Stimulated activated CD8-positive, alpha-beta memory T cell treated with anti-CD3 and anti-CD28 coated beads, Interleukin-12 subunit alpha, Interleukin-12 subunit beta, amount 100 ng/mL, for 24 hours (primary cell): ENCODE measurements around the gene PYGO2.

Source experiments
- DNase-seq: peaks from one replicate; pipeline ENCODE4 v3.0.0-alpha.2; 2020; ENCODE audit errors: extremely low read depth

PYGO2 gene

GRCh38 chr1:154960446-154961136 lies 991 bp downstream of the PYGO2 start:
- no peak for DNase-seq

DNA sequence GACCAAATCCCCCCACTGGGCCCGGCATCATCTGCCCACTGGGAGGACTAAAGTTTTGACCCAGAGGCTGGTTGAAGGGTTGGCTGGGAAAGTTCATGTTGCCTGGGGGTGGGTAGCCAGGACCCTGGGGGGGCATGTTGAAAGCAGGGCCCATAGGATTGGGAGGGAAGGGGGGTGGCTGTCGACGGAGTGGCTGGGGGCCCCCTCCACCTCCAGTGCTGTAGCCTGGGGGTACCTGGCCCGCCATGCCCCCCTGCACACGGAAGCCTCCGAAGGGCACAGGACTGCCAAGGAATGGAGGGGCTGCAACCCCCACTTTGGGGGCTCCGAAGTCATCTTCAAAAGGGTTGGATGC lies 2.2 kb downstream of the PYGO2 start:
- no peak for DNase-seq

DNA sequence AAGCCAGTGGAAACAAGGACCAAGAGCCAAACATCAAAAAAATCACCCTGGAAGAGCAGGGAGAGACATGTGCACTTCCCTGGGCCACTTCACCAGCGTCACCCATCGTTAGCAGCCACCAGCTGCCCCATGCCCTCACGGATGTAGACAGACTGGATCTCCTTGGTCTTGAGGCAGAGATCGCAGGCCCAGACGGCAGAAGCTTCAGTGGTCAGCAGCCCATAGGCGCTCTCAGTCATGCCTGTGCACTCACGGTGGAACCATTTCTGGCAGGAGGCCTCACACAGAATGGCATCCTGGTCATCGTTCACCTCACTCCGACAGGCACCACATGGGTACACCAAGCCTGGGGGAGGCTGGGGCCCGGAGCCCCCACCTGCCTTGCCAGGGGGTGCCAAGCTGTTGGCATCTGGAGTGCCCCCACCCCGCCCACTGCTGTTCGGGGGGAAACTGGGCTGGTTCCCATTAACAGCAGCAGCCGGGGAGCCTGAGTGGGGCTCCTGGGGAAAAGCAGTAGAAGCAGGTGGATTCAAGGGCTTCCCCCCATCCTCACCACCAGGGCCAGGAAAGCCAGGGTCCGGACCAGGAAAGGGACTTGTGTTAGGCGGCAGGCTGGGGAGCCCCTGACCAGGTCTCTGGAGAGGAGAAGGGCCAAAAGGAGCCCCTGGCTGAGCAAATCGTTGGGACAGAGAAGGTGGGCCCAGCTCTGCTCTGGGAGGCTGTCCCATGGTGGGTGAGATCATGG lies 2.7 kb downstream of the PYGO2 start:
- DNase-seq, result no peak

DNA sequence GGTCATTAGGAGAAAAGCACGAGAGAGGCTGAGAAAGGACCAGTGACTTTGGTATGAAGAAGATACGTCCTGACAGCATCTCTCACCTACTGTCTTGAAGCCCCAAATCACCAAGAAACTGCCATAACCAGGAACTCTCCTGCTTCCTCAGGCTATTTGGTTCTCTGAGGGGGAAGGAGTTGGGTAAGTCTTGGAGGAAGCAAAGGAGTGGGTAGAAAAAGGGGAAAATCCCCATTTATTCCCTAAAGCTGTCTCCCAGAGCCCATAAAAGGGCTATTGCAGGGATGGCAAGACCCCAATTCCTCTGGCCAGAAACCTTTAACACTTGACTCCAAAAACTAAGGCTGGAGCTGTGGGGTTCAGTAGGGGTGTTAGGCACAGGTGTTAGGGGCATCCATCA lies 3.5 kb downstream of the PYGO2 start:
- DNase-seq, result no peak

GRCh38 chr1:154957091-154957657 lies 4.4 kb downstream of the PYGO2 start:
- no peak for DNase-seq

DNA sequence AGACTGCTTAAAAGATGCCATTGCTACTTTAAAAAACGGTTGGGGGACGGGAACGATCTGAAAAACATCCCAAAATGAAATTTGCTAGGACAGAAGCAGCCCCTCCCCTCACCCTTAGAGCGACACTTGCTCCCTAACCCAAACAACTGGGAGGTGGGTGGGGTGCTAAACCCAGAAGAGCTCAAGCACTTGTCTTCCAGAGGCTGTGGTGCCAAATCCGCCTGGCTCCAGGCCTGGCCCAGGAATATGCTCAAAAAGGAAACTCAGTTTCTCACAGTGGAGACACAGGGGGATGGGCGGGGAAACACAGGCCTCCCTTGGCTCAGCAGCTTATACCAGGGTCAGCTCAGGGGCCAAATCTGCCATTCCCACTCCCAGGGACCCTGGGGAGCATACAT lies 5.0 kb downstream of the PYGO2 start:
- no peak for DNase-seq

GRCh38 chr1:154955718-154956543 lies 5.7 kb downstream of the PYGO2 start, which contains the start of gene PBXIP1:
Gene PBXIP1, minus strand, starts transcription at chr1:154956099. Its CDS starts 2,378 bp downstream, at chr1:154953721.
- DNase-seq, result no peak

GRCh38 chr1:154955039-154955717 lies 6.4 kb downstream of the PYGO2 start:
- peak; percentile 49 for DNase-seq

DNA sequence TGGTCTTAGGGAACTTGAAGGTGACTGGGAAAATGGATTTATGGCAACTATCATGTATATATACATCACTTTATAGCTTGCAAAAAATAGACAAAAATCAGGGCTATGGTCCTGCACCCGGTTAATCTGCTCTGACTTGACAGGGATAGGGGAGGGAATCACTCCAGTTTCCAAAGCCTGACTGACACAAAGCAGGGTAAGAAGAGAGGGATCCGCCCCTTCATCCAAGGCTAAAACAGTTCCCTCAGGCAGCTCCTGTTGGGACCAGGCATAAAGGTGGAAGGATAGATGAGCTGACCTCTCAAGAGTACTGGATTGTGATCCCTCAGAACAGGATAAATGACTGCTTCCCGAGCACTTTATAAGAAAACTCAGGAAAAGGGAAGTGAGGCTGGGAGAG lies 7.0 kb downstream of the PYGO2 start:
- DNase-seq, result no peak

DNA sequence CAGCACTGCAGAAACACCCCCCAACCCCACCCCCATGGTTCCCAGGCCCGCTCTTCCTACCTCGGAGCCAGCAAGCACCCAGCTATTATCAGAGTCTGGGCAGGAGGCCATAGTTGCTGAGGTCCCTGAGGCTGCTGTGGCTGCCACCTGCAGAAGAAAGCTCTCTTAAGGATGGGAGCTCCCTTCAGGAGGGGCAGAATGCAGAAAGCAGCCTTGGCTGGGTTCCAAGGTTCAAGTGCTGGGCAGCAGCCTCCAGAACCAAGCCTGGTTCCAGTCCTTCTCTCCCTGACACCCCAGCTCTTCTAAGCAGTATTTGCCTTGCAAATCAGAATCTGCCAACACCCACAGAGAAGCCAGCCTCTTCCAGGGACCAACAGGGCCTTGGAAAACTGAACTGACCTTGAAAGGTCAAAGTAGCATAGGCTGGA lies 8.0 kb downstream of the PYGO2 start:
- DNase-seq, result no peak

DNA sequence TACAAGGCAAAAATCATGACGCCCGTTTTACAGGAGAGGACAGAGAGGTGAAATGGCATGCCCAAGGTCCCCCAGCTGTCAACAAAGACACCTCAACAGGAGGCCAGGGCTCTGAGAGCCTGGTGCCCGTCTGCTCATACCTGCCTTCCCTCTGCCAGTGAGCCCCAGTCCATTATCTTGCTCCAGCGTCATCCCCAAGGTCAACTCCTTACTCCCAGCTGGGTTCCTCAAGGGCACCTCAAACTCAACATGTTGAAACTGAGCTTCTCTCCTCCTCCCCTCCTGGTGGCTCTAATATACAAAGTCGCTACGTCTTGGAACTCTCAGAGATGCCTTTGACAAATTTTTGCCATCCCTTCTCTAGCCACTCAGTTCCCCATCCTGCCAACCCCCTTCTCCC lies 8.9 kb downstream of the PYGO2 start:
- no peak for DNase-seq

DNA sequence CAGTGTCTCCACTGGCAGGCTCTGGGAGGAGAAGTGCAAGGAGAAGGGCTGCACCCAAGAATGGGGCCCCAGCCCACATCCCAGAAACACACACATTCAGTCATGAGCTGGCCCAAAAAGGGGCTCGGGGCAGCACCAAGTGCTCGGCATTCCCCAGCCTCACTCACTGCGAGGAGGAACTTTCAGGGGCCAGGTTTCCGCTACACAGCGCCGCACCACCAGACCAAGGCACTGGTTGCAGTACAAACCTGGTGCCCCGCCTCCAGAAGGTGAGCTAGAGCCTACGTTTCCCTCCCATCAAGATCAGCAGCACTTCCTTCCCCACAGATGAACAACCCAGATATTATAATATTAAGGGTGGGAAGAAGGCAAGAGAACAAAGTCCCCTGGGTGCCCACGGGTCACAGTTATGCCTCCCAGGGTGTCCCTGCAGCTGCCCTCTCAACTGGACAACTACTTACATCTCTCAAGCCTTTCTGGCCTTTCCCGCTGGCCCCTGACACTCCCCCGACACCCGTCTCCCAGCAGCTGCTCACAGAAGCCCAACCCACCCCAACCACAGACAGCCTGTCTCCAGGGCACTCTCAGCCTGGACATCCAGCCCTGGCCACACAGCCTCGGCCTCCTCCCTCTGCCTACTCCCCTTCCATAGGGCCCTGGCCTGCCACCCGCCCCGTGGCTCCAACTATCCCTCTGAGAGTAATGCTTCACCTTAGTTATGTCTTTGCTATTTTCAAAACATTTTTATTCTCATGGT lies 9.5 kb downstream of the PYGO2 start:
- no peak for DNase-seq

GRCh38 chr1:154948079-154948478 lies 13.5 kb downstream of the PYGO2 start:
- no peak for DNase-seq

DNA sequence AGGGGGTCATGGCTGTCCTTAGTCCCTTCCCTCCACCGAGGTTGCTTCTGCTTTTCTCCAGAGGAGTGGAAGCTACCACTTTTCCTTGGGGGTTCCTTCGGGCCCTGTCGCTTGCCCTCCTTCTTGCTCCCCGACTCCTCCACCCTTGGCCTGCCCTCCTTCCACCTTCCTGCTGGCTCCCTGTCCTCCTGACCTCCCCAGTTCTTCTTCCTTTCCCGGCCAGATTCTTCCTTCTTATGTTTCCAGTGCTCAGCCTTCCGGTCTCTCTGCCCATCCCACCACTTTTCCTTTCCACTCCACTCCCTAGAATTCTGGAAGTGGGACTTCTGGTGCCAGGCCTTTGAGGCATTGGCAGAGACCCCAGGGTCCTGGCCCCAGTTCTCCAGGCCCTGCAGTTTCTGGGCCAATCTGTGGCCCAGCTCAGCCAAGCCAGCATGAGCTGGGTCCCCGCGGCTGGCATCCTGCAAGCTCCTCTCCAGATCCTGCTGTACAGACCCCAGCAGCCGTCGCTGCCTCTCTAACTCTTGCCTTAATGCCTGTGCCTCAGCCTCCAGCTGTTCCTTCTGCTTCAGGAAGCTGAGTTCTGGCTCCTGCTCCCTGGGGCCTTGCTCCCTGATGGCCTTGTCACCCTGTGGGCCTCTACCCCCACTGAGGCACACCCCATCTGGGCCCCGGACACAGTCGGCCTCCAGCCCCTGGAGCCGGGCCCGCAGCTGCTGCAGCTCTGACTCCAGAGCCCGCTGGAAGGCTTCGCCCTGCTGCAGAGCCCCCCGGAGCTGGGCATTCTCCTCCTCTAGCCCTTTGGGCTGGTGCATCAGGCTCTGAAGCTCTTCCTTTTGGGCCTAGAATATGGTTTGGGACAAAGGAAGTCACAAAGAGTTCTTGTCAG lies 15.4 kb downstream of the PYGO2 start:
- DNase-seq, result no peak

DNA sequence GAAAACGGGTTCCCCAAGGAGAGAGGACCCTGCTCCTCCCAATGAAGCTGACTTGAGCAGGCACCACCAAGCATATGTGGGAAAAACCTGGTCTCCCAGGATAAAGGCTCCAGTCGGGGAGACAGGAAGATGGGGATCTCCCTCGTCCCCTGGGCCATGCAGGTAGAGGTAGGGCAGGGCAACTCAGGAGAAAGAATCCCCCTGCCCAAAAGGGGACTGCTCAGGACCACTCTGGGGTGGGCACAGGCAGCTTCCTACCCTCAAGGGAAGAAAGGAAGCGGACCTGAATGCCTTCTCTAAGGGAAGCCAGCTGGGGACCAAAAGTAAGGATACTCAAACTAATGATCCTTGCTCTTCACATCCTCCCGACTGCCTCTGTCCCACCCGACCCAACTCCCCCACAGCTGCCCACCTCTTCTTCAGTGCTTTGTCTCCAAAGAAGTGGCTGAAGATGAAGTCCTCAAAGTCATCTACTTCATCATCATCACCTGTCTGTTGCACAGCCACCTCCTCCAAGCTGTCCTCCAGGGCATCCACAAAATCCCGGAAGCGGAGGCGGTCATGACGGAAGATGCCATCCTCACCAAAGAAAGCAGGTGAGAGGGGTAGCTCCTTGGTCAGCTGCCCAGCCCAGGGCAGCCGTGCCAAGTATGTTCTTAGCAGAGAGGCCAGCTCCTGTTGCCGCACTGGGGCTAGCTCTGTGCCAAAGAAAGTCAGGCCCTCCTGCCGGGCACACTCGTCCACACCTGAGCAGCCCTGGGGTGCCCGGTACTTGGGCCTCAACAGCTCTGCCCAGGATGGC lies 16.2 kb downstream of the PYGO2 start:
- no peak for DNase-seq

DNA sequence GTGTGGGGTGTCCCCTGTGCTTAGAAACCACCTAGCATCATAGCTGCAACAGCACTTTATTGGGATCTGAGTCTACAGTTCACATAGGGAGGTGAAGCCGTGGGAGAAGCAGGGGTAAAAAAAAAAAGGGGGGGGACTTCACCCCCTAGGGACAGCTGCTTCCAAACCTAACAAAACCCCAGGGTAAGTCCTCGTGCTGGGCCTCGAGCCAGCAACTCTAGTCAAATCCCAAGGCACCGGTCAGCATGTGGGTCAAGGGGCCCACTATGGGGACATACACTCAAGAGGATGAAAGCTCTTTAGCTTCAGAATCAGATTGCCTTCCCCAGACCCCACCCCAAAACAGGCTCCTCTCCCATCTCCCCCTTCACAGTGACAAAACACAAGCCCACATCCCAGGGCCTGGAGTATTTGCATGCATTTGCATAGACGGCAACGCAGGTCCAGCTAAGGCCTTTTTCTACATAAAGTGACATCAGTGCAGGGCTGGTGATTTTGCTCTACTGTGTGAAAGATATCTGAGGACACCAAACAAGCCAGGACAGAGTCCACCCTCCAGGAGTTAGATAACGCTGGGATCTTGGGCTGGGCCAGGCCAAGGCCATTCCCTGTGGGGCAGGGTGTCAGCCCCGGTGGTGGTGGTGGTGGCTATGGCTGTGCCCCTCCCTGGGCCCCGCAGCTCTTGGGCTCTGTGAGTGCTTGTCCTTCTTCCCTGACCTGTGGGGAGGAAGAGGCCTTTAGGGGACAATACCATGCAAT lies 17.0 kb downstream of the PYGO2 start:
- DNase-seq, result no peak

DNA sequence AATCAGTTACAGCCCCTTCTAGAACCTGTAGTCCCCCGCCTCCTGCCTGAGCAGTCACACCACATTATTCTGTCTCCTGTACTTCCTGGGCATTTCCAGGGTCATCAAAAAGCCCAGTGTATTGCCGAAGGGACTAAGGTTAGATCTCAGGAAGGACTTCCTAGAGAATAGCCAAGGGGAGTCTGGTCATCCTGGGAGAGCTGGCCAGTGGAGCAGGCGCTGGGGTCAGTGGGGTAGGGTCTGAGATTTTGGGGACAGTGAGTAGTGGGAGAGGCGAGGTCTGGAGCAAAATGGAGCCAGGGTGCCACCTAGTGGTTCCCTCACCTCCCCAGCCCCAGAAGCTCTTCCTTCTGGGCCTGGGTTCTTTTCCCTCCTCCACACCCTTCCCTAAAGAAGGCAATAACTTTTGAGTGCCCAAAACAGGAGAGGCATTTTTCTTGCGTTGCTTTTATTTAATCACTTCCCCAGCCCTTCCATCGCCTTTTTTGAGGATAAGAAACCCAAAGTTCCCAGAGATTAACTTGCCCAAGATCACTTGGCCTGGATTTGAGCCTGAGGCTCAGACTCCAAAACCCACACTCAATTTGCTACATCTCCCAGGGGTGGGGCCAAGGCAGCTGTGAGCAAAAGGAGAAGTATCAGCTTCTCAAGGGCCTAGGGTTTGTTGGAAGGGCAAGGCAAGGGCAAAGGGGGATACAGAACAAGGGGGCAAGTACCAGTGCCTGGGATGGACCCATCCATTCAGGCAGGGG lies 17.8 kb downstream of the PYGO2 start:
- DNase-seq, result no peak
